GM10847 (cell line): Measurements from ENCODE around the gene NECAB3.

Experiments used
- POLR2A ChIP-seq: IDR thresholded peaks from 2 replicates; pipeline ENCODE4 v1.6.1; 2011; ENCODE audit not compliant: insufficient read length; ENCODE audit errors: extremely low read depth

NECAB3 gene

DNA sequence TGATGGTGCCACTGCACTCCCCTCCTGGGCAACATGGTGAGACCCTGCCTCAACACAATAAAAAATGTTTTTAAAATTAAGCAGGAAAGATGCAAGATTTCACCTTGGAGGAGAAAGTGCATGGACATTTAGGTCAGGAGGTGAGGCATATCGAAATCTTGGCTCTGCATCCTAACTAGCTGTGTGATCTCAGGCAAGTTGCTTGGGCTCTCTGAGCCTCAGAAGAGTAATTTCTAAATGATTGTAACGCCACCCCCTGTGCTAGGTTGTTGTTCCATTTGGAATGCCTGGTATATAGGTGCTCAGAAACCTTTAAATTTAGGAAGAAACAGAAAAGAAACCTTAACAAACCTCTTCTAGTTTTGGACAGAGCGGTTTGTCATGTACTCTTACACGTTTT lies 48.0 kb downstream of the NECAB3 start:
- TF ChIP-seq POLR2A: no peak

DNA sequence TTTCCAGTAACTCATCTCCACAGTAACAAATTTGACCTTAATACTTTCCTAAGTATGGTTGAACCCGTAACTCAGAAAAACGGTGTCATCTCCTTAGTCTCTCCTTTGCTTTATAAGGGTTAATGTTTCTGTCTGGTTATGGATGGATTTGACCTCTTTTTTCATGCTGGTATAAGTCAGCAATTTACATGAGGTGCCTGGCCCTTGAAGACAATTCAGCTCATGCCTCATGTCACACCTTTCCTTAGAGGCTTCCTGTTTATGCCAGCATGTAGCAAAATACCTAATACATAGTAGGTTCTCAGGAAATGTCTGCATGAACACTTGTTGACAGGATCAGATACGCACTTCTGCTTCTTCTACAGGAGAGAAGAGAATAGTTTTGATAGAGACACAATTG lies 49.8 kb downstream of the NECAB3 start:
- TF ChIP-seq POLR2A: no peak

DNA sequence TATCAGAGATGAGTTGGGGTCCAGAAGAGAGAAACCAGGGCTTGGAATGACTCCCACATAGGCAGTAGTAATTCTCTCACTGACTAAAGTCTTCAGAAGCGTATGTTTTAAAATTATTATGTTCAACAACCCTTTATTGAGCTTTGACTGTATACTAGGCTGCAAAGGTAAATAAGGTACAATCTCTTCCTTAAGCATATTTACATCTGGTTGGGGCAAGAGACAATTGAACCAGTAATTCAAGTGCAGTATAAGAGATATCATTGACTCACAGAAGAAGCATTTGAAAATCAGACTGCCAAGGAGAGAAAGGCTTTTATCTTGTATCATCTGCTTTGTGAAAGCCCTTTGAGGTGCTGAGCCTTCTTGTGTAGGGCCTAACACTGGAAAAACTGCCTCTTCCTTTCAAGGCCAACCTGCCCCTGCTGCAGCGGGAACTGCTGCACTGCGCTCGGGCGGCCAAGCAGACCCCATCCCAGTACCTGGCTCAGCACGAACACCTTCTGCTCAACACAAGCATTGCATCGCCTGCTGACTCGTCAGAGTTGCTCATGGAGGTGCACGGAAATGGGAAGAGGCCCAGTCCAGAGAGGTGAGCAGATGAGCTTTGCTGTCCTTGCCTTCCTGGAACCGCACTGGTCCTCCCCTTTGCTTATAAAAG lies 51.4 kb downstream of the NECAB3 start:
- no peak for TF ChIP-seq POLR2A

DNA sequence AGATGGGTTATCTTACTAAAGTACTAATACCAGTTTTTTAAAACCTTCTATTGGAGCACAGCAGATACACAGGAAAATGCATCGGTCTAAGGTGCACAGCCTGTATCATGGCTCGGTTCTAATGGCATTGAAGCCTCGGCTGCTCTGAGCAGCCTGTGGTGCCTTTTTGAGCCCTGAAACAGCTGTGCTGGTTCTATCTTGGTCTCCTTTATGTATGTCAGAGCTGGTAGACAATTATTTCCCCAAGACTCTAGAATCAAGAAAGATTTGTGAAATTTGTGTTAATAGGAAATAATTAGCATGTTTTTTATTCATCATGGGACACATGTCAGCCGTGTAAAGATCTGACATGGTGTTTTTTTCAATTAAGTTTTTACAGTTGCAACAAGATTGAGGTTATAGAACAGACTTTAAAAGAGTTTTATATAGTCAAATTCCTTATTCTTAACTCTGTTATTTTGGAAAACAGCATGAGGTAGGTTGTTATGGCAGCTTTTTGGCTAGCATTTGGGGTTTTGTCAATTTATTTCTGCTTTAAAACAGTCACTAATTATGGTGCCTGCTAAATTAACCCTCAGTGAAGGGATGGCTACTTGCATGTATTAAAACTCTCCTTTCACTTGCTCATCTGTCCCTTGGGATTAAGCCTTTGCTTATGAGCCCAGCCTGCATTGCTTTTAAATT lies 52.4 kb downstream of the NECAB3 start:
- TF ChIP-seq POLR2A: no peak

DNA sequence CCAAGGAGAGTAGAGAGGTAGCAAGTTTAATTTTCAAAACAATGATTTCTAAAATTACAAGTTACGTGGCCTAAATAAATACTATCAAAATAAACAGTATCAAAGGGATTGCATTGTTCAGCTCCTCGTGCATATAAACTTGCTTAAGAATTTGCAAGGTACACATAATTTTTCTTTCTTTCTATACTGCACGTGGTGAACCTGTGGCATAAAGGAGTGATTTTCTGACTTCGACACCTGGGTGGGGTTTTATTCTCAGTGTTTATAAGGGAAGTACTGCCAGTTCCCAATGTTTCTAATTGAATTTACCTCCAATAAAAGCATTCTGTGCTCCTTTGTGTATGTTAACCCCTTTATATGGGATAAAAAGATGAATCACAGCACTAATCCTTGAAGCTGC lies 62.2 kb downstream of the NECAB3 start:
- no peak for TF ChIP-seq POLR2A

DNA sequence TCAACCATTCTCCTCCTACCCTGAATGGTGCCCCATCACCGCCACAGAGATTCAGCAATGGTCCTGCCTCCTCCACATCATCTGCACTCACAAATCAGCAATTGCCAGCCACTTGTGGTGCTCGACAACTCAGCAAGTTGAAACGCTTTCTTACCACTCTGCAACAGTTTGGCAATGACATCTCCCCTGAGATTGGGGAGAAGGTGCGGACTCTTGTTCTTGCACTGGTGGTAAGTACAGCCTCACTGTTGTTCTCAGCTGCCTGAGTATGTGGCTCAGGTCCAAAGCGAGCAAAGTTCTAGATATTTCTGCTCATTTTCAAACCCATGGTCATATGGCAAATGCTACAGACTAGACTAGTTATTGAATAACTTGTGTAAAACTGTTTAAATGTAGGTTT lies 63.1 kb downstream of the NECAB3 start:
- no peak for TF ChIP-seq POLR2A

DNA sequence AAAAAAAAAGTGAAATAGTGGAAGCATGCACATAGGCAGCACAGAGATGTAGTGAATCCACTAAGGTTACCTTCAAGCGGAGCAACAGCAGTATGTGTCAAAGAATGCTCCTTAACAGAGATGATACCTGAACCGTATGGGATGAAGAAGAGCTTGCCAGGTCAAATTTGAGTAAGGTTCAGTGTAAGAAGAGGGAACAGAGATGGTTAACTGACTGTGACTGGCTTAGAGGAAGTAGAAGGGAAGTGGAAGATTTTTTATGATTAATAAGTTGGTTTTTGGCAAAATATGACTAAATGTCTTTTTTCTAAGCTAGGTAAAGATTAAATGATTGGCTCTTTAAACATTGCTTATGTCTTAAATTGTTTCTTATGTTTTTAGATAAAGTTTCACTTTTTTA lies 64.7 kb downstream of the NECAB3 start:
- no peak for TF ChIP-seq POLR2A
